ENCODE data around the gene HSBP1. TPM values are rescaled to one million over a fixed set of nuclear protein-coding genes. Genes with fewer than 3 reads are reported as not detected.

Gene HSBP1
- total RNA-seq, 1 donor from 2014 or later, result 70.4 TPM

Other genes starting within 250 kb of the HSBP1 start
- 5.6 and 6.2 TPM in 2 replicates for gene MLYCD, start 91.1 kb downstream of the HSBP1 start, total RNA-seq
- gene OSGIN1, start 145.3 kb downstream of the HSBP1 start, total RNA-seq, result 0.24 and 0.51 TPM in 2 replicates
- not detected in 2 replicates for gene NECAB2, start 160.3 kb downstream of the HSBP1 start, total RNA-seq
- not detected in 2 replicates for gene SLC38A8, start 234.8 kb downstream of the HSBP1 start, total RNA-seq